H1 (cell line): ENCODE data around the gene COX6A1. TPM values are rescaled to one million over a fixed set of nuclear protein-coding genes. Genes with fewer than 3 reads are reported as not detected.

Experiments
- CTCF ChIA-PET: fragments of 300-600 bp; sonication (Branson Sonifier 250); formaldehyde crosslinking; loops from one replicate; lab custom pipeline; 2021; ENCODE audit not compliant: partially characterized antibody; lab: Charles Lee
- POLR2A ChIA-PET: fragments of 300-600 bp; sonication (Branson Sonifier 250); formaldehyde crosslinking; loops from one replicate; lab custom pipeline; 2021; ENCODE audit warnings: inconsistent platforms; ENCODE audit not compliant: partially characterized antibody; lab: Charles Lee
- DNase-seq, 2 experiments: peaks; one replicate each; pipeline versions ENCODE4 v3.0.0 to v3.0.0-alpha.2; 2010 to 2022; ENCODE audit warnings: low spot score in 2 of 2, low read depth in 1 of 2, mixed read lengths in 1 of 2
- FAIRE-seq: peaks from 2 replicates; lab custom pipeline; 2011; peaks lifted over from hg19 to GRCh38; lab: Jason Lieb, UNC
- H2AFZ ChIP-seq: 2 replicates; pipeline ENCODE4 v1.8.1; 2012; ENCODE audit warnings: low read length, inconsistent platforms
- H2AK5ac ChIP-seq: 2 replicates; pipeline ENCODE4 v1.6.1; 2013; ENCODE audit warnings: low read depth, low read length
- H2BK120ac ChIP-seq: replicated peaks from 2 replicates; pipeline ENCODE3; 2013; ENCODE audit warnings: low read depth, low read length, inconsistent platforms
- H2BK12ac ChIP-seq: 2 replicates; pipeline ENCODE4 v1.6.1; 2013; ENCODE audit warnings: low read depth, low read length
- H2BK15ac ChIP-seq: 2 replicates; pipeline ENCODE4 v1.6.1; 2013; ENCODE audit warnings: low read length
- H2BK20ac ChIP-seq: 2 replicates; pipeline ENCODE4 v1.6.1; 2013; ENCODE audit warnings: low read length
- H2BK5ac ChIP-seq: 2 replicates; pipeline ENCODE4 v1.6.1; 2013; ENCODE audit warnings: low read depth, low read length
- H3K14ac ChIP-seq: 2 replicates; pipeline ENCODE4 v1.6.1; 2013; ENCODE audit warnings: inconsistent platforms; ENCODE audit not compliant: insufficient read length
- H3K18ac ChIP-seq: 2 replicates; pipeline ENCODE4 v1.6.1; 2013; ENCODE audit warnings: low read length; ENCODE audit errors: extremely low read depth
- H3K23ac ChIP-seq: 2 replicates; pipeline ENCODE4 v1.6.1; 2013; ENCODE audit warnings: inconsistent platforms; ENCODE audit not compliant: insufficient read length
- H3K23me2 ChIP-seq: 2 replicates; pipeline ENCODE4 v1.6.1; 2013; ENCODE audit warnings: low read depth, low read length
- H3K27ac ChIP-seq: 2 replicates; pipeline ENCODE4 v1.6.1; 2011; ENCODE audit warnings: low read depth, low read length, inconsistent platforms
- H3K27me3 ChIP-seq, 4 experiments: replicated peaks in 1 of 4; 1 replicate in 1 of 4; 2 replicates in 3 of 4; pipeline versions ENCODE4 v1.6.1 to v1.8.1; 2011 to 2013; ENCODE audit warnings: low read length in 3 of 4, mild to moderate bottlenecking in 3 of 4, inconsistent platforms in 2 of 4, mixed read lengths in 2 of 4, moderate library complexity in 1 of 4; ENCODE audit not compliant: control insufficient read depth in 3 of 4, insufficient read depth in 3 of 4; ENCODE audit errors: extremely low read depth in 1 of 4
- H3K36me3 ChIP-seq, 4 experiments: 2 replicates each; pipeline versions ENCODE4 v1.6.1 to v1.8.1; 2011 to 2013; ENCODE audit warnings: mild to moderate bottlenecking in 4 of 4, low read length in 3 of 4, moderate library complexity in 2 of 4, control low read depth in 1 of 4, inconsistent platforms in 1 of 4; ENCODE audit not compliant: insufficient read depth in 4 of 4, control insufficient read depth in 2 of 4
- H3K4ac ChIP-seq: replicated peaks from 2 replicates; pipeline ENCODE3; 2013; ENCODE audit warnings: low read length, low read depth, mixed read lengths, inconsistent platforms; ENCODE audit not compliant: insufficient read length
- H3K4me1 ChIP-seq, 4 experiments: replicated peaks in 1 of 4; 1 replicate in 1 of 4; 2 replicates in 3 of 4; pipeline versions ENCODE4 v1.6.1 to v1.8.1; 2011 to 2013; ENCODE audit warnings: low read length in 3 of 4, inconsistent platforms in 2 of 4, mixed read lengths in 1 of 4; ENCODE audit not compliant: insufficient read depth in 4 of 4, control insufficient read depth in 3 of 4
- H3K4me2 ChIP-seq, 2 experiments: 2 replicates each; pipeline versions ENCODE4 v1.6.1 to v1.8.1; 2011 to 2013; ENCODE audit warnings: low read depth in 2 of 2, low read length in 2 of 2, control low read depth in 1 of 2, inconsistent platforms in 1 of 2, mild to moderate bottlenecking in 1 of 2; ENCODE audit not compliant: insufficient read depth in 1 of 2
- H3K4me3 ChIP-seq, 4 experiments: fragments of 200-600, 300-600 bp in 1 of 4; sonication (generic), shearing (Covaris generic), sonication (Bioruptor Twin) in 1 of 4; 2 replicates each; pipeline versions ENCODE4 v1.5.1 to v1.8.1; 2011 to 2016; ENCODE audit warnings: low read length in 4 of 4, low read depth in 3 of 4, control low read depth in 2 of 4, inconsistent platforms in 2 of 4, mild to moderate bottlenecking in 2 of 4, mixed read lengths in 1 of 4, moderate library complexity in 1 of 4; ENCODE audit not compliant: insufficient read depth in 2 of 4; ENCODE audit errors: extremely low read depth in 1 of 4
- H3K56ac ChIP-seq: replicated peaks from 2 replicates; pipeline ENCODE3; 2013; ENCODE audit warnings: low read depth, mild to moderate bottlenecking, mixed read lengths, low read length, inconsistent platforms; ENCODE audit not compliant: insufficient read length
- H3K79me1 ChIP-seq: 2 replicates; pipeline ENCODE4 v1.6.1; 2013; ENCODE audit warnings: low read depth, low read length, control low read depth
- H3K79me2 ChIP-seq, 2 experiments: 2 replicates each; pipeline versions ENCODE4 v1.6.1 to v1.8.1; 2012 to 2013; ENCODE audit warnings: low read length in 2 of 2, mild to moderate bottlenecking in 2 of 2, inconsistent platforms in 1 of 2; ENCODE audit not compliant: insufficient read depth in 2 of 2, control insufficient read depth in 1 of 2
- H3K9ac ChIP-seq, 4 experiments: replicated peaks in 1 of 4; 1 replicate in 1 of 4; 2 replicates in 3 of 4; pipeline versions ENCODE4 v1.6.1 to v1.8.1; 2011 to 2013; ENCODE audit warnings: low read depth in 3 of 4, low read length in 3 of 4, control low read depth in 2 of 4, mild to moderate bottlenecking in 2 of 4, moderate library complexity in 2 of 4, inconsistent platforms in 1 of 4; ENCODE audit errors: extremely low read depth in 1 of 4
- H3K9me3 ChIP-seq, 2 experiments: 2 replicates each; pipeline versions ENCODE4 v1.6.1 to v1.8.1; 2012 to 2013; ENCODE audit warnings: mild to moderate bottlenecking in 2 of 2, moderate library complexity in 2 of 2, control low read depth in 1 of 2, inconsistent platforms in 1 of 2, low read depth in 1 of 2, low read length in 1 of 2, mixed read lengths in 1 of 2; ENCODE audit not compliant: insufficient read depth in 2 of 2
- H4K20me1 ChIP-seq, 2 experiments: replicated peaks in 1 of 2; 2 replicates each; pipeline versions ENCODE3 to v1.8.1; 2011 to 2013; ENCODE audit warnings: inconsistent platforms in 2 of 2, low read length in 2 of 2, mild to moderate bottlenecking in 1 of 2; ENCODE audit not compliant: insufficient read depth in 2 of 2, control insufficient read depth in 1 of 2
- H4K5ac ChIP-seq: 2 replicates; pipeline ENCODE4 v1.6.1; 2013; ENCODE audit warnings: low read length, low read depth, mixed read lengths, inconsistent platforms; ENCODE audit not compliant: insufficient read length
- H4K8ac ChIP-seq: 2 replicates; pipeline ENCODE4 v1.8.0; 2013; ENCODE audit warnings: mild to moderate bottlenecking, moderate library complexity, low read length, inconsistent platforms; ENCODE audit not compliant: insufficient read depth; ENCODE audit errors: extremely low read depth
- H4K91ac ChIP-seq: replicated peaks from 2 replicates; pipeline ENCODE3; 2013; ENCODE audit warnings: low read length, mixed read lengths, inconsistent platforms; ENCODE audit not compliant: insufficient read length
- ASH2L ChIP-seq: fragments of 200-600, 300-600 bp; sonication (generic); IDR thresholded peaks from one replicate; pipeline ENCODE4 v1.7.1; 2017; ENCODE audit warnings: low read length
- BRCA1 ChIP-seq: IDR thresholded peaks from 2 replicates; pipeline ENCODE4 v1.6.1; 2012; ENCODE audit warnings: low read depth, low read length, improper control_type of control experiment
- CHD1 ChIP-seq: IDR thresholded peaks from 2 replicates; pipeline ENCODE4 v1.6.1; 2012; ENCODE audit warnings: low read depth, low read length, improper control_type of control experiment
- EGR1 ChIP-seq: IDR thresholded peaks from 2 replicates; pipeline ENCODE4 v1.6.1; 2011; ENCODE audit warnings: low read depth, low read length, borderline replicate concordance
- EZH2 ChIP-seq: fragments of 200-600 bp; sonication (generic); IDR thresholded peaks from 2 replicates; pipeline ENCODE4 v1.7.1; 2012; ENCODE audit warnings: low read depth, mild to moderate bottlenecking, moderate library complexity, low read length, inconsistent platforms; ENCODE audit not compliant: severe bottlenecking
- HDAC6 ChIP-seq: IDR thresholded peaks from one replicate; pipeline ENCODE4 v1.7.1; 2012; ENCODE audit warnings: low read depth, mild to moderate bottlenecking, inconsistent platforms, low read length, moderate library complexity
- JUN ChIP-seq: IDR thresholded peaks from 2 replicates; pipeline ENCODE4 v1.6.1; 2011; ENCODE audit warnings: low read depth, mild to moderate bottlenecking, improper control_type of control experiment, low read length
- JUND ChIP-seq: IDR thresholded peaks from 2 replicates; pipeline ENCODE4 v1.6.1; 2011; ENCODE audit warnings: mild to moderate bottlenecking, improper control_type of control experiment, low read length
- NANOG ChIP-seq: IDR thresholded peaks from 2 replicates; pipeline ENCODE4 v1.6.1; 2011; ENCODE audit warnings: low read length, low read depth, mild to moderate bottlenecking, inconsistent platforms; ENCODE audit not compliant: insufficient read depth, poor library complexity, severe bottlenecking
- SUZ12 ChIP-seq: fragments of 200-600 bp; sonication (generic); IDR thresholded peaks from 2 replicates; pipeline ENCODE4 v1.6.1; 2012; ENCODE audit warnings: mild to moderate bottlenecking, inconsistent platforms, low read length, moderate library complexity, mixed read lengths
- TAF1 ChIP-seq: IDR thresholded peaks from 2 replicates; pipeline ENCODE4 v1.6.1; 2011; ENCODE audit warnings: mild to moderate bottlenecking, low read depth, low read length
- TAF7 ChIP-seq: optimal IDR thresholded peaks from 2 replicates; pipeline ENCODE3; 2011; ENCODE audit warnings: low read depth, mild to moderate bottlenecking, inconsistent platforms, low read length, moderate library complexity, borderline replicate concordance
- TBP ChIP-seq: IDR thresholded peaks from 2 replicates; pipeline ENCODE4 v1.6.1; 2011; ENCODE audit warnings: low read depth, low read length, improper control_type of control experiment
- WGBS, 2 experiments: shearing (Covaris generic) in 1 of 2; methylation state at CpG; one replicate each; pipeline versions ENCODE4 v1.1.6 to v1.1.7; 2013 to 2015; ENCODE audit warnings: low lambda C conversion rate in 2 of 2, mixed read lengths in 2 of 2, inconsistent platforms in 1 of 2, low coverage in 1 of 2, missing lambda C conversion rate in 1 of 2; ENCODE audit not compliant: insufficient replicate concordance in 2 of 2, insufficient coverage in 1 of 2, insufficient read length in 1 of 2; ENCODE audit errors: extremely low coverage in 1 of 2, missing lambda C conversion rate in 1 of 2; 5-methylcytosine and 5-hydroxymethylcytosine counted together
- polyA plus RNA-seq, 7 experiments: library from polyadenylated mRNA; depleted of rRNA in 3 of 7; stranded (reverse) in 5 of 7; unstranded in 2 of 7; fragments of >200 nt in 5 of 7; fragments of 200-250 nt in 2 of 7; gene quantifications; 1 replicate in 5 of 7; 2 replicates in 1 of 7; 4 replicates in 1 of 7; pipeline versions ENCODE4 v1.2.1 to v1.2.3, GENCODE V29; 2011 to 2013; ENCODE audit warnings: missing spikeins in 2 of 7, mixed read lengths in 2 of 7
- total RNA-seq: library from RNA; stranded (reverse); fragmentation: NEBNext Ultra II Directional; extraction: Animal tissue kit (Norgen Biotek cat#: 25700); gene quantifications from 2 replicates; pipeline ENCODE4 v1.2.1, GENCODE V29; 2021
- TF ChIP-seq, protein P1 (sequence below): IDR thresholded peaks from 2 replicates; pipeline ENCODE4 v1.6.1; 2012; ENCODE audit warnings: inconsistent platforms

The COX6A1 gene
- total and polyA plus RNA-seq, 2 of the 8 experiments (the other 6 are each of a cell fraction or from before 2014, with no cell fraction given): 437 to 2,792 TPM

DNA sequence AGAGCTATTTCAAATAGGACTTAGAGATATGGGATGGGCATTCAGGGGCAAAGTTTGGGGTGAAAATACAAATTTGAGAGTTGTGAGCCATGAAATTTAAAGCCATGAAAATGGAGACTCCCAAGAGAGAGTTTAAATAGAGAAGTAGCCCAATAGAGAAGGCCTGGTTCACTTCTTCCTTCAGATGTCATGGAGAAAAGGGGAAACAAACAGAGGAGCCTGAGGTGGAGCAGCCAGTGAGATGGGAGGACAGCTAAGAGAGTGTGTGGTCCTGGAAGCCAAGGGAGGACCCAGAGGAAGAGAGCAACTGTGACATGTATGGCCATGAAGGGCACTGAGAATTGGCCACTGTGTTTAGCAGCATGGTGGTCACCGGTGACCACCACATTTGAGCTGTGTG lies 45.7 kb downstream of the COX6A1 start:
- Histone ChIP-seq H3K9ac (no peak overlapping the region), H3K4me3 (no peak overlapping the region), H3K4ac (no peak overlapping the region), H3K36me3 (peaks cover 0 to 2% (median 0%) of the 10 kb centered on the region in 4 experiments; a peak in 1 of 8 replicates), H3K27me3 (no peaks in the 10 kb centered on the region), H4K91ac (no peak overlapping the region), H3K18ac (no peak overlapping the region), H3K9me3 (no peaks in the 10 kb centered on the region; a peak in 1 of 4 replicates), H4K8ac (no peak overlapping the region), H3K4me1 (peaks cover 0 to 5% (median 0%) of the 10 kb centered on the region in 4 experiments; a peak in 1 of 7 replicates), H2BK120ac (no peak overlapping the region), H2AK5ac (no peak overlapping the region), H3K56ac (no peak overlapping the region), H3K27ac (no peak overlapping the region), H3K79me1 (peaks cover 2% of the 10 kb centered on the region; the same call in 1 of the 2 replicates), H3K23me2 (no peaks in the 10 kb centered on the region), H2BK12ac (no peak overlapping the region), H4K20me1 (no peaks in the 10 kb centered on the region), H3K79me2 (no peaks in the 10 kb centered on the region), H2BK20ac (no peak overlapping the region), H2BK15ac (no peak overlapping the region), H4K5ac (no peak overlapping the region), H2BK5ac (no peak overlapping the region), H3K23ac (no peak overlapping the region), H3K4me2 (no peak overlapping the region), H3K14ac (no peak overlapping the region), H2AFZ (no peak overlapping the region)
- ChIA-PET CTCF (interaction anchor here (0.6 to 2.2 kb wide), 7 partner anchors 8 to 420 kb away, joined by 3 to 11 read pairs (median 3); no protein-coding TSS in a partner anchor), POLR2A (interaction anchor here (0.8 to 2.0 kb wide), 7 partner anchors 9 to 37 kb away, joined by 3 to 12 read pairs (median 5); partner anchors contain the start of gene DYNLL1)
- DNase-seq (no peak), FAIRE-seq (no peak)
- WGBS, 2 experiments: 91% methylated on average over 1 of the region's 1 CpG; no CpG with 5 or more reads in 1 of the 2 experiments
- TF ChIP-seq TBP: no peak
- no peak for TF ChIP-seq BRCA1
- no peak for TF ChIP-seq CHD1
- no peak for TF ChIP-seq TAF7
- TF ChIP-seq JUN: no peak
- TF ChIP-seq EZH2: no peak
- no peak for TF ChIP-seq TAF1
- no peak for TF ChIP-seq SUZ12
- no peak for TF ChIP-seq EGR1
- no peak for TF ChIP-seq NANOG
- no peak for TF ChIP-seq HDAC6
- no peak for TF ChIP-seq JUND
- TF ChIP-seq, protein P1, sequence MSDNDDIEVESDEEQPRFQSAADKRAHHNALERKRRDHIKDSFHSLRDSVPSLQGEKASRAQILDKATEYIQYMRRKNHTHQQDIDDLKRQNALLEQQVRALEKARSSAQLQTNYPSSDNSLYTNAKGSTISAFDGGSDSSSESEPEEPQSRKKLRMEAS: no peak
- TF ChIP-seq ASH2L: no peak
